Stomach (tissue), 4 donors: ENCODE measurements around the gene FCAMR.

ENCODE experiments used
- CTCF ChIP-seq, 7 experiments: fragments of 450-650 bp in 4 of 7; fragments of 200-600 bp in 3 of 7; sonication (generic) in 3 of 7; IDR thresholded peaks; one replicate each; pipeline ENCODE4 v1.5.1; 2016 to 2019; ENCODE audit warnings: antibody characterized with exemption in 7 of 7, control low read depth in 2 of 7, mild to moderate bottlenecking in 1 of 7
- POLR2A ChIP-seq, 4 donors: fragments of 450-650 bp; IDR thresholded peaks; one replicate each; pipeline ENCODE4 v1.6.1; 2016; ENCODE audit warnings: antibody characterized with exemption in 4 of 4, control low read depth in 2 of 4, mild to moderate bottlenecking in 1 of 4, moderate library complexity in 1 of 4
- POLR2AphosphoS5 ChIP-seq, 3 donors: sonication (generic); formaldehyde crosslinking; IDR thresholded peaks; one replicate each; pipeline ENCODE4 v1.6.1; 2016; ENCODE audit warnings: antibody characterized with exemption in 3 of 3

GRCh38 chr1:206949641-206950040 lies 20.6 kb downstream of the FCAMR start:
- TF ChIP-seq CTCF (IDR thresholded peaks at IDR 0.05) (no peak), POLR2A (IDR thresholded peaks at IDR 0.05) (no peak), POLR2AphosphoS5 (IDR thresholded peaks at IDR 0.05) (no peak)
